Natural killer cell (primary cell): ENCODE results near the gene SEMA6C. TPM values are rescaled to one million over a fixed set of nuclear protein-coding genes. Genes with fewer than 3 reads are reported as not detected.

Source experiments
- ATAC-seq, 3 donors: fragments of 150-1000 bp in 2 of 3; fragments of 200-7000 bp in 1 of 3; cut with Tn5 transposase; 1 replicate in 1 of 3; 2 replicates in 2 of 3; pipeline ENCODE4 v1.10.0; 2021; ENCODE audit warnings: mild to moderate bottlenecking in 2 of 3, moderate library complexity in 2 of 3
- DNase-seq, 2 donors: peaks; one replicate each; pipeline versions ENCODE4 v3.0.0 to v3.0.0-alpha.2; 2013 to 2021; ENCODE audit warnings: mixed read lengths in 1 of 2
- H3K27ac ChIP-seq: one replicate; pipeline ENCODE4 v1.5.1; 2013; ENCODE audit warnings: mild to moderate bottlenecking, low read length
- H3K27me3 ChIP-seq: one replicate; pipeline ENCODE4 v1.6.1; 2013; ENCODE audit warnings: low read length; ENCODE audit not compliant: control insufficient read depth, insufficient read depth
- H3K36me3 ChIP-seq: one replicate; pipeline ENCODE4 v1.6.1; 2013; ENCODE audit warnings: low read length; ENCODE audit not compliant: control insufficient read depth, insufficient read depth
- H3K4me1 ChIP-seq: one replicate; pipeline ENCODE4 v1.6.1; 2013; ENCODE audit warnings: low read length; ENCODE audit not compliant: control insufficient read depth, insufficient read depth
- H3K4me3 ChIP-seq: one replicate; pipeline ENCODE4 v1.5.1; 2013; ENCODE audit warnings: low read length
- H3K9me3 ChIP-seq: one replicate; pipeline ENCODE4 v1.6.1; 2013; ENCODE audit warnings: low read length; ENCODE audit not compliant: control insufficient read depth, insufficient read depth
- H3K27ac Mint-ChIP-seq, 2 donors: one replicate each; pipeline ENCODE4 v1.8.0; 2022; ENCODE audit warnings: mild to moderate bottlenecking in 2 of 2, mixed read lengths in 2 of 2, moderate library complexity in 1 of 2
- H3K27me3 Mint-ChIP-seq, 2 donors: one replicate each; pipeline ENCODE4 v1.8.0; 2022; ENCODE audit warnings: low read depth in 2 of 2, mixed read lengths in 2 of 2
- H3K36me3 Mint-ChIP-seq: one replicate; pipeline ENCODE4 v1.8.0; 2022; ENCODE audit warnings: mixed read lengths
- H3K4me1 Mint-ChIP-seq, 2 donors: one replicate each; pipeline ENCODE4 v1.8.0; 2022; ENCODE audit warnings: mixed read lengths in 2 of 2
- H3K4me3 Mint-ChIP-seq: one replicate; pipeline ENCODE4 v1.8.0; 2022; ENCODE audit warnings: mild to moderate bottlenecking, moderate library complexity, mixed read lengths
- H3K9me3 Mint-ChIP-seq, 2 donors: one replicate each; pipeline ENCODE4 v1.8.0; 2022; ENCODE audit warnings: mixed read lengths in 2 of 2
- WGBS: methylation state at CpG from one replicate; pipeline ENCODE4 v1.1.7; 2013; ENCODE audit warnings: missing lambda C conversion rate; ENCODE audit not compliant: insufficient coverage; 5-methylcytosine and 5-hydroxymethylcytosine counted together
- intact Hi-C: fragments of 100-400 bp; cut with micrococcal nuclease; formaldehyde crosslinking; loops from one replicate; pipeline ENCODE4 v1.14.2; 2022
- total RNA-seq, 4 donors: library from RNA; stranded (reverse); fragments of 120-200 nt in 1 of 4; gene quantifications; one replicate each; pipeline versions ENCODE4 v1.2.3 to v1.2.4, GENCODE V29; 2013 to 2022
- TF ChIP-seq, protein P1 (sequence below): fragments of 200-600 bp; IDR thresholded peaks from one replicate; pipeline ENCODE4 v1.8.0; 2022; ENCODE audit warnings: antibody characterized with exemption

Gene SEMA6C
- total RNA-seq, 3 donors from 2014 or later (not counting 1 experiment from before 2014, with no cell fraction given), result 2.5 to 5.8 (median 3.0) TPM

DNA sequence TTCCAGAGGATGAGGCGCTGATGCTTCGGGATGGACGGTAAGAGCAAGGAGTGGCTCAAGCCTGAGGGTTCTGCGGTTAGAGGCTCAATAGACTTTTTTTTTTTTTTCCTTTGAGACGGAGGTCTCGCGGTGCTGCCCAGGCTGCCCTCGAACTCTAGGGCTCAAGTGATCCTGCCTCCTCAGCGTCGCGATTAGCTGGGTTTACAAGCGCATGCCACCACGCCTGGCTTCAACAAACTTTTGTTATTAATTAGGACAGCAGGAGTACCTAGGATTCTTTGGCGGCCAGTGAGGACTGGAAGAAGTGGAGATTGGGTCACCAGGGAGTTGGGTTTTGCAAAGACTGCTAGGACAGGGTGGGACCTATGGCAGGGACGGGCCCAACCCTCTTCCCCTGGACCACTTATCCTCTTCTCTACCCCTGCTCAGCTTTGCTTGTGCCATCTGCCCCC lies 20.1 kb upstream of the SEMA6C start:
- H3K36me3 ChIP-seq, result peaks cover 28% of the 10 kb centered on the region
- 7% methylated on average over 15 of the region's 15 CpGs for WGBS
- TF ChIP-seq, protein P1, sequence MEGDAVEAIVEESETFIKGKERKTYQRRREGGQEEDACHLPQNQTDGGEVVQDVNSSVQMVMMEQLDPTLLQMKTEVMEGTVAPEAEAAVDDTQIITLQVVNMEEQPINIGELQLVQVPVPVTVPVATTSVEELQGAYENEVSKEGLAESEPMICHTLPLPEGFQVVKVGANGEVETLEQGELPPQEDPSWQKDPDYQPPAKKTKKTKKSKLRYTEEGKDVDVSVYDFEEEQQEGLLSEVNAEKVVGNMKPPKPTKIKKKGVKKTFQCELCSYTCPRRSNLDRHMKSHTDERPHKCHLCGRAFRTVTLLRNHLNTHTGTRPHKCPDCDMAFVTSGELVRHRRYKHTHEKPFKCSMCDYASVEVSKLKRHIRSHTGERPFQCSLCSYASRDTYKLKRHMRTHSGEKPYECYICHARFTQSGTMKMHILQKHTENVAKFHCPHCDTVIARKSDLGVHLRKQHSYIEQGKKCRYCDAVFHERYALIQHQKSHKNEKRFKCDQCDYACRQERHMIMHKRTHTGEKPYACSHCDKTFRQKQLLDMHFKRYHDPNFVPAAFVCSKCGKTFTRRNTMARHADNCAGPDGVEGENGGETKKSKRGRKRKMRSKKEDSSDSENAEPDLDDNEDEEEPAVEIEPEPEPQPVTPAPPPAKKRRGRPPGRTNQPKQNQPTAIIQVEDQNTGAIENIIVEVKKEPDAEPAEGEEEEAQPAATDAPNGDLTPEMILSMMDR, result no peak
- no peaks in the 10 kb centered on the region for H3K27me3 Mint-ChIP-seq
- DNase-seq, result no peak
- no peaks in the 10 kb centered on the region for H3K27me3 ChIP-seq
- peaks cover 30 to 39% of the 10 kb centered on the region in 2 donors for H3K4me1 Mint-ChIP-seq
- H3K4me3 ChIP-seq, result peak overlapping the region; percentile 90
- H3K4me3 Mint-ChIP-seq, result peak overlapping the region; percentile 99
- intact Hi-C loops, result loop anchor here (1.0 kb wide), 1 partner anchor 24 kb away; the partner anchor contains the start of gene VPS72
- H3K27ac ChIP-seq, result peak overlapping the region; percentile 68
- no peaks in the 10 kb centered on the region for H3K9me3 ChIP-seq
- no peaks in the 10 kb centered on the region for H3K9me3 Mint-ChIP-seq
- H3K4me1 ChIP-seq, result peaks cover 24% of the 10 kb centered on the region
- ATAC-seq, result no peak
- peaks cover 7% of the 10 kb centered on the region for H3K36me3 Mint-ChIP-seq
- peak overlapping the region; percentile 94 for H3K27ac Mint-ChIP-seq

GRCh38 chr1:151165738-151166504 lies 19.5 kb upstream of the SEMA6C start, which contains the start of the genes LYSMD1 and SCNM1:
TSS of gene LYSMD1 (minus strand) at chr1:151165902. CDS start at chr1:151165258, 644 bp downstream.
TSS of gene SCNM1 (plus strand) at chr1:151166144. CDS start at chr1:151166153, 9 bp downstream.
- TF ChIP-seq, protein P1, result no peak

GRCh38 chr1:151165281-151165737 lies 18.9 kb upstream of the SEMA6C start:
- Mint-ChIP-seq H3K9me3 (no peaks in the 10 kb centered on the region), H3K27me3 (no peaks in the 10 kb centered on the region), H3K4me1 (peaks cover 30 to 46% of the 10 kb centered on the region in 2 donors), H3K4me3 (peak overlapping the region; percentile 99), H3K27ac (peak overlapping the region; percentile 94), H3K36me3 (peaks cover 7% of the 10 kb centered on the region)
- TF ChIP-seq, protein P1, result no peak
- H3K27me3 ChIP-seq, result no peaks in the 10 kb centered on the region
- no peaks in the 10 kb centered on the region for H3K9me3 ChIP-seq
- H3K4me3 ChIP-seq, result peak overlapping the region; percentile 90
- ATAC-seq, result peak in 1 of 3 donors; percentile 0
- H3K27ac ChIP-seq, result peak overlapping the region; percentile 12
- WGBS, result 38% methylated on average over 15 of the region's 15 CpGs
- H3K4me1 ChIP-seq, result peaks cover 32% of the 10 kb centered on the region
- peaks cover 23% of the 10 kb centered on the region for H3K36me3 ChIP-seq
- intact Hi-C loops, result no loop called here
- DNase-seq, result peak in 1 of 2 donors; percentile 26

More at GRCh38 chr1:151165738-151166504, 19.5 kb upstream of the SEMA6C start, which contains the start of the genes LYSMD1 and SCNM1:
- Histone ChIP-seq H3K27ac (peak within 1 kb of the TSS; percentile 68), H3K9me3 (no peaks in the 10 kb centered on the region), H3K36me3 (peaks cover 26% of the 10 kb centered on the region), H3K27me3 (no peaks in the 10 kb centered on the region), H3K4me1 (peaks cover 27% of the 10 kb centered on the region), H3K4me3 (peak within 1 kb of the TSS; percentile 90)
- Mint-ChIP-seq H3K9me3 (no peaks in the 10 kb centered on the region), H3K36me3 (peaks cover 7% of the 10 kb centered on the region), H3K4me1 (peaks cover 30 to 42% of the 10 kb centered on the region in 2 donors), H3K4me3 (peak within 1 kb of the TSS; percentile 99), H3K27ac (peak within 1 kb of the TSS; percentile 94), H3K27me3 (no peaks in the 10 kb centered on the region)
- 1% methylated on average over 38 of the region's 38 CpGs for WGBS
- ATAC-seq (peak; percentile 97 to 99 (median 98)), DNase-seq (peak; percentile 91 to 99)
- intact Hi-C loops, result loop anchor here (1.0 kb wide), 1 partner anchor 24 kb away; the partner anchor contains the start of gene VPS72
